Measurements from ENCODE around the gene JAG1.

Gene JAG1

GRCh38 chr20:10701607-10702006, 27.8 kb upstream of the JAG1 start:
- no peak for TF ChIP-seq CTCF (conservative IDR thresholded peaks at IDR 0.05; ENCODE audit: low read depth)
- CTCF ChIA-PET, result no interaction called here
- DNase-seq (ENCODE audit: low spot score), result no peak
- POLR2A ChIA-PET (ENCODE audit: low non-redundant PET), result no interaction called here
- H3K27ac ChIP-seq, result no peak overlapping the region

- H3K27ac ChIP-seq, result no peak overlapping the region
- CTCF ChIA-PET, result interaction anchor here (0.6 to 0.7 kb wide), 2 partner anchors 17 to 1164 kb away, joined by 3 read pairs; no protein-coding TSS in a partner anchor
- DNase-seq (ENCODE audit: low spot score), result no peak
- POLR2A ChIA-PET (ENCODE audit: low non-redundant PET), result no interaction called here
- TF ChIP-seq CTCF (conservative IDR thresholded peaks at IDR 0.05; ENCODE audit: low read depth), result no peak
Measured at GRCh38 chr20:10699941-10700340, 26.1 kb upstream of the JAG1 start.

DNA sequence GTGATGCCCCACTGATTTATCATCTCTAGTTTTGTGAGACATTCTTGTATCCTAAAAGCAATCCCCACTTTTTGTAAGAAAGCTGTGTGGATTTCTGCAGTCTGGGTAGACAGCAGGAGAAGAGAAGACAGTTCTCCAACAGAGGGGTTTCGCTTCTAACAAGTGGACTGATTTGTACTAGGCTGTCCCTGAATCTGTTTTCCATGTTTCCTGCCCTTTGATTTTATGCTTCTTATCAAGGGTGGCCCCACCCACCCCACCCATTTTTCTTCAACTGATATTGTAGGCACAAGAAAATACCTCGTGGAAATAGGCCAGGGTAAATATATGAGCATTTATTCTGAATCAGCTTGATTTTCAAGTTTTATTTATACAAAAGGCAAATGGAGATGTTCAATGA, 25.7 kb upstream of the JAG1 start:
- TF ChIP-seq CTCF (conservative IDR thresholded peaks at IDR 0.05; ENCODE audit: low read depth), result no peak
- ChIA-PET POLR2A (ENCODE audit: low non-redundant PET) (no interaction called here), CTCF (interaction anchor here (0.6 kb wide), 1 partner anchor 1165 kb away, joined by 3 read pairs; no protein-coding TSS in a partner anchor)
- H3K27ac ChIP-seq, result no peak overlapping the region
- DNase-seq (ENCODE audit: low spot score), result no peak

DNA sequence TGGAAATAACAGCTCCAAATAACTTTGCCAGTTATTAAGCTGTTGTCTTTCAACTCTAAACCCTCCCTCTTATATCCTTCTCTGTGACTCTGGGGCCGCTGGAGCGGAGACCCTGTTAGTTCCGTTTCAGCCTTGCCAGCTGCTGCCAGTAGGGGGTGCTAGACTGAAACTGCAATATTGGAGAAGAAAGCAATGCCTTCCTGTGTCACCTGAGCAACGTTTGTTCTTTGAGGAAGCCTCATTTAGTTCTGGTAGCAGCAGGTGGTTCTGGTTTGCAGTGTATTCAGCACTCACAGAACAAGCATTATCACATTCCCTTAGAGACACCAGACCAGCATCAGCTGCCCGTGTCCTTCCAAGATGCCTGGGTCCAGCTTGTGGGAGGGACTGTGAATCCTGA, 22.9 kb upstream of the JAG1 start:
- CTCF ChIA-PET, result interaction anchor here (0.8 to 1.3 kb wide), 4 partner anchors 8 to 219 kb away, joined by 3 to 5 read pairs (median 4); no protein-coding TSS in a partner anchor
- no peak for DNase-seq (ENCODE audit: low spot score)
- H3K27ac ChIP-seq, result no peak overlapping the region
- TF ChIP-seq CTCF (conservative IDR thresholded peaks at IDR 0.05; ENCODE audit: low read depth), result peak; percentile 52
- POLR2A ChIA-PET (ENCODE audit: low non-redundant PET), result no interaction called here

DNA sequence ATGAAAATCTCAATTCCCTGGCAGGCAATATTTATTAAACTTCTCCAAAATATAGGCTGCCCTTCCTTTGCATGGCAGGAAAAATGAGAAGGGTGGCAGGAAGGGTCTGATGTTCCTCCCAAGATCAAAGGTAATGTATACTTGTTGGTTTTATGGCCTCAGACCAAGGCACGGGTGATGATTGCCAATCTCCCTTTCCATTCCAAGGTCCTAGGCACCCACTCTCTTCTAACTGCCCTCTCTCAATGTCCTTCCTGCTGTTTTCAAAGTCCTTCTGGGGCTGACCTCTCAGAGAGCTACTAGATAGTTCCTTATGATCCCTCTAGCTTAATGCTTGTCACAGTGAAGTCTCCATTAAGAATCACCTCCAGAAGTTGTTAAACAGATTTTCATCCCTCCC, 15.6 kb upstream of the JAG1 start:
- DNase-seq (ENCODE audit: low spot score), result no peak
- H3K27ac ChIP-seq, result no peak overlapping the region
- TF ChIP-seq CTCF (conservative IDR thresholded peaks at IDR 0.05; ENCODE audit: low read depth), result no peak
- POLR2A ChIA-PET (ENCODE audit: low non-redundant PET), result no interaction called here
- CTCF ChIA-PET, result interaction anchor here (1.7 kb wide), 1 partner anchor 7 kb away, joined by 4 read pairs; no protein-coding TSS in a partner anchor

GRCh38 chr20:10687895-10688294, 14.1 kb upstream of the JAG1 start:
- POLR2A ChIA-PET (ENCODE audit: low non-redundant PET), result no interaction called here
- CTCF ChIA-PET, result interaction anchor here (0.6 to 1.7 kb wide), 3 partner anchors 9 to 303 kb away, joined by 3 to 4 read pairs (median 4); no protein-coding TSS in a partner anchor
- H3K27ac ChIP-seq, result no peak overlapping the region
- TF ChIP-seq CTCF (conservative IDR thresholded peaks at IDR 0.05; ENCODE audit: low read depth), result no peak
- DNase-seq (ENCODE audit: low spot score), result no peak

Data from RWPE1 (cell line).